Measurements from ENCODE around the gene OR4K5.

DNA sequence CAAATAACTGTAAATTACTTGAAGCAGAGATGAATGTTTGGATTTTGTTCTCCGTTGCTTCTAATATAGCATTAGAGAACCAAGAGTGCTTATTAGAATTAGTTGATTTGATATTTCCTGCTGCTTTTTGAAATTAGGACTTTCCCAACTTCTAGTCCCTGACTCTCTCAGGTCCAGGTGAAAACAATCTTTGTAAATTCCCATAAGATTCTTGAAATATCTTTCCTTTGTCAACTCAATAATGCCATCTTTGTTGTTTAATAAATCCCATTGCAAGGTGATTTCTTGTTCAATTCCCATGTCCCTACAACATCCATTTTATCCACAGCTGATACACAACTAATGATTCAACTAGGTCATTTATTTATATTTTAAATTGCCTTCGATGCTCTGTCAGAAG lies 45.6 kb upstream of the OR4K5 start, which contains the start of gene OR4K2:
- TF ChIP-seq SIN3A (IDR thresholded peaks at IDR 0.05; ENCODE audit: low read depth, low read length) = no peak
- no peak for TF ChIP-seq KDM1A (IDR thresholded peaks at IDR 0.05; ENCODE audit: borderline replicate concordance)
